Measurements from ENCODE around the gene MTERF4.

Gene MTERF4

GRCh38 chr2:241067501-241068135 is 34.5 kb downstream of the MTERF4 start:
- no peak for DNase-seq

- DNase-seq, result no peak
Measured at GRCh38 chr2:241066893-241067341, 35.2 kb downstream of the MTERF4 start.

- no peak for DNase-seq
Measured at GRCh38 chr2:241066171-241066892, 35.8 kb downstream of the MTERF4 start.

- peak in 1 of 2 experiments; percentile 33 for DNase-seq
Measured at GRCh38 chr2:241065355-241065803, 36.7 kb downstream of the MTERF4 start.

- no peak for DNase-seq
Measured at GRCh38 chr2:241064802-241065354, 37.2 kb downstream of the MTERF4 start.

GRCh38 chr2:241064008-241064801 is 37.9 kb downstream of the MTERF4 start:
- peak in 1 of 2 experiments; percentile 74 for DNase-seq

GRCh38 chr2:241063587-241063986 is 38.5 kb downstream of the MTERF4 start:
- no peak for DNase-seq

GRCh38 chr2:241063093-241063551 is 39.0 kb downstream of the MTERF4 start:
- DNase-seq, result no peak

- DNase-seq, result no peak
Measured at GRCh38 chr2:241062389-241063092, 39.5 kb downstream of the MTERF4 start.

- no peak for DNase-seq
Measured at GRCh38 chr2:241061275-241061674, 40.8 kb downstream of the MTERF4 start.

- DNase-seq, result no peak
Measured at GRCh38 chr2:241053576-241054251, 48.4 kb downstream of the MTERF4 start.

GRCh38 chr2:241052677-241053360 is 49.3 kb downstream of the MTERF4 start:
- DNase-seq, result no peak

GRCh38 chr2:241051578-241052487 is 50.3 kb downstream of the MTERF4 start:
- no peak for DNase-seq

- DNase-seq, result no peak
Measured at GRCh38 chr2:241050624-241051577, 51.2 kb downstream of the MTERF4 start.

GRCh38 chr2:241049739-241050623 is 52.1 kb downstream of the MTERF4 start:
- DNase-seq, result no peak

- no peak for DNase-seq
Measured at GRCh38 chr2:241048949-241049343, 53.1 kb downstream of the MTERF4 start.

GRCh38 chr2:241048149-241048948 is 53.7 kb downstream of the MTERF4 start:
- DNase-seq, result no peak
